ENCODE results near the gene GSE1.

The GSE1 gene

GRCh38 chr16:85605051-85605911, 7.8 kb upstream of the GSE1 start:
- DNase-seq (ENCODE audit: low read depth): no peak

GRCh38 chr16:85605912-85606841, 6.9 kb upstream of the GSE1 start:
- no peak for DNase-seq (ENCODE audit: low read depth)

GRCh38 chr16:85606904-85607303, 6.2 kb upstream of the GSE1 start:
- DNase-seq (ENCODE audit: low read depth): no peak

- no peak for DNase-seq (ENCODE audit: low read depth)
These were observed 5.8 kb upstream of the GSE1 start for GRCh38 chr16:85607321-85607765.

- peak; percentile 84 for DNase-seq (ENCODE audit: low read depth)
These were observed 5.2 kb upstream of the GSE1 start for GRCh38 chr16:85607796-85608514.

GRCh38 chr16:85608515-85608885, 4.6 kb upstream of the GSE1 start:
- DNase-seq (ENCODE audit: low read depth): no peak

- no peak for DNase-seq (ENCODE audit: low read depth)
These were observed 4.2 kb upstream of the GSE1 start for GRCh38 chr16:85608887-85609286.

DNA sequence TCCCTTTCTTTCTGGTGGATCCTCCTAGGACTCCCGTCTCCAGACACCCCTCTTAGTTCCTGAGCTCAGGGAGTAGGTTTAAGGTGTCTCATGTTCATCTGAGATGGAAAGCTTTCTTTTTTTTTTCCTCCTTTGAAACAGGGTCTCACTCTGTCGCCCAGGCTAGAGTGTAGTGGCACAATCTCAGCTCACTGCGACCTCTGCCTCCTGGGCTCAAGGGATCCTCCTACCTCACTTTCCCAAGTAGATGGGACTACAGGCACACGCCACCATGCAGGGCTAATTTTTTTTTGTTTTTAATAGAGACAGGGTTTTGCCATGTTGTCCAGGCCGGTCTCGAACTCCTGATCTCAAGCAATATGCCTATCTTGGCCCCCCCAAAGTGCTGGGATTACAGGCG, 3.6 kb upstream of the GSE1 start:
- no peak for DNase-seq (ENCODE audit: low read depth)

- no peak for DNase-seq (ENCODE audit: low read depth)
These were observed 3.1 kb upstream of the GSE1 start for GRCh38 chr16:85610059-85610445.

GRCh38 chr16:85610446-85611193, 2.5 kb upstream of the GSE1 start:
- peak; percentile 71 for DNase-seq (ENCODE audit: low read depth)

DNA sequence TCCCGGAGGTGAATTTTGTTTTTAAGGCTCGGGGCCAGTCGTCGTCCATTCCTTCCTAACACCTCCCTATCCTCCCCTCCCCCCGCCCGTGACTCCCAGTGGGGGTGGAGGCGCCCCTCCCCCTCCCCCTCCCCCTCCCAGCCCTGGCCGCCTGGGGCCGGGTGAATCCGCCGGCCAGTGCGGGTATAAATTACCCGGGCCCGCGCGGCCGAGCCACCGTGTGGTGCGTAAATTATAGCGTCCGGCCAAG, 2.0 kb upstream of the GSE1 start:
- DNase-seq (ENCODE audit: low read depth): no peak

GRCh38 chr16:85611444-85612190, 1.5 kb upstream of the GSE1 start:
- DNase-seq (ENCODE audit: low read depth): peak; percentile 71

- peak; percentile 93 for DNase-seq (ENCODE audit: low read depth)
These were observed 826 bp upstream of the GSE1 start for GRCh38 chr16:85612191-85612800.

DNA sequence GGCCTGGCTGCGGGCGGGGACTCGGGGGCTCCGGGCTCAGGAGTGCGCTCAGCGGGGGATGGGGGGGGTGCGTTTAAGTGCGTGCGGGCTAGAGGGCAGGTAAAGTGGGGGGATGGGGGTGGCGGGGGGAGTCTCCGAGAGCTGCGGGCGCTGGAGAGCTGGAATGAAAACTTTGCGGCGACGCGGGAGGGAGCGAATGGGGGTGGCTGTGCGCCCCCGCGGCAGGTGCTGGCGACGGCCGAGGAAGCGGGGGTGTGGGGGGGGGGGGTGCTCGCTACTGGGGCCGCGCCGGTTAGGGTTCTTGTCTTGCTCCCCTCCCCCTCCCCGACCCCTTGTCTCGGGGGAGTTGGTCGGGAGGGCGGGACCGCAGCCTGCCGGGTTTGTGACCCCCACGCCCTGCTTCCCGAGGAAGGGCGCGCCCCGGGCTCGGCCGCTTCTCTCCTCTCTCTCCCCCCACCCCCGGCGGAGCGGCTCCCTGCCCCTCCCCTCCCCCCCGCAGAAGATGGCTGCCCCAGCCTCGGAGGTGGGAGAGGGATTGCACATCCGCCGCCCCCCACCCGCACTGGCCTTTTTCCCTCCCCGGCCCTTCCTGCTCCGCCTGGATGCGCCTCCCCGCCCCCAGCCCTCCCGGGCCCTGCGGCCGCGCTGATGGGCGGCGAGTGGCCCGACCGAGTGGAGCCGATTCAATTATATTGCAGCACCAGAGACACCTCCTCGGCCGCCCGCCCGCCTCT, 649 bp downstream of the GSE1 start:
- no peak for DNase-seq (ENCODE audit: low read depth)

DNA sequence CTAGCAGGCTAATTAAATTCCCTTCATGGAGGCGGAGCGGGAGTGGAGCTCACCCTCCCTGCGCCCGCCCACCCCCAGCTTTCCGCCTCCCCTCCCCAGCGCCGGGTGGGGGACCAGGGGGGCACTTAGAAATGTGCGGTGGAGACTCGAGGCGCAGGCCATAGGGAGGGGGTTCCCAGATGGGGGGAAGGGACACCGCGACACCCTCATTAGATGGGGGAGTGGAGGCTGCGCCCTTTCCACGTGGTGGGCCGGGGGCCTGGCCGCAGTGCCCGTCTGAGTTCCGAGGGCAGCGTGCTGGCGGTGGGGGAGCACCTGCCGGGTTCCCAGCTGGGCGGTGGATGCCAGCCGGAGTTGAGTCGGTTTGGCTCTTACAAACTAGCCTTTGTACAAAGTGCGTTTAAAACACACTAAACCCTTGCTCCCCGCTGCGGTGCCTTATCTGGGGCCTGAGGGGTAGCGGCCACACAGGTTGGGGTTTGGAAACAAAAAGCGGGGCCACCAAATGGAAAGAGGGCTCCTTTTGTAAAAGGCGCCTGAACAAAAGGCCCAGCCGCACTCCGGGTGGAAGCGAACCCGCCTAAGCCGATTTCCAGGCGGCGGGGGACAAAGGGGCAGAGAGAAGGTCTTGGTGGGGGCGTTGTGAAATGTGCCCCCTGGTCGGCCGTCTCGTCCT, 1.4 kb downstream of the GSE1 start:
- DNase-seq (ENCODE audit: low read depth): no peak

GRCh38 chr16:85615014-85615851, 2.1 kb downstream of the GSE1 start:
- DNase-seq (ENCODE audit: low read depth): peak; percentile 42

DNA sequence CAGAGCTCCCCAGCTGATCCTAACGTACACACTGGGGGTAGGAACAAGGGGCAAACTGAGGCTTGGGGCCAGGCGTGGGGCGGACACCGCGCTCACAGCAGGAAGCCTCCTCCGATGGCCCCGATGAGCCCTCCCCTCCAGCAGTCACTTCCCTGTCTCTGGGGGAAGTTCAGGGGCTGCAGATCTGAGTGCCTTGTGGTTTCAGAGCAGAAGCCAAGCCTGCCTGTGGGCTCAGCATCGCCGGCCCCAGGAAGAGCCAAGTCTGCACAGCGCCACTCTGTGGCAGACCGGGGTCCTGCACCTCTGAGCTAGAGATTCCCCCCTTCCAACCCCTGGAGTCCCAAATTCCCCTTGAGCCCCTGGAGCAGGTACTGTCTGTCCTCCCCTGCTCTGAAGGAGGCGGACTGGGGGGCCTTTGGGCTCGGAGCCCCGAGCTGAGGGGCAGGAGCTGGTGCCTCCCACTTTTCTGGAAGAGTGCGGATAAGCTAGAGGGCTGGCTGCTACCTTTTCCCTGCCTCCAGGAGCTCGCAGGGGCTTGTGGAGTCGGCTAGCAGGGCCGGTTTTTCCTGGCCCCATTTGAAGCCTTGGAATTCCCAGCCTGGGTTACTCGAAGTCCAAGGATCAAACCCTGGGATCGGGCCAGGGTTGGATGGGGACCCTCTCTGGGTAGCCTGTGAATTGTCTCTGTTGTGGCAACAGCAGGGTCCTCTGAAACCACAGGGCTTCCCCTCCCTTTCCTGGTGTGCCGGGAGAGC, 2.9 kb downstream of the GSE1 start:
- peak; percentile 78 for DNase-seq (ENCODE audit: low read depth)
